Mucosa of descending colon (tissue), 3 donors: ENCODE measurements around the gene ZNF107. TPM values are rescaled to one million over a fixed set of nuclear protein-coding genes. Genes with fewer than 3 reads are reported as not detected.
"Not testable (repeated sequence)": the region's sequence is repeated elsewhere in the genome, so short reads cannot be mapped to it uniquely, and the experiment has no call there.

Experiments
- ATAC-seq: fragments of 200-7000 bp; cut with Tn5 transposase; one replicate; pipeline ENCODE4 v1.9.1; 2020; ENCODE audit warnings: mild to moderate bottlenecking, moderate library complexity
- DNase-seq, 3 donors: peaks; one replicate each; pipeline ENCODE4 v3.0.0-alpha.2; 2020
- H3K36me3 ChIP-seq: fragments of 200-600 bp; one replicate; pipeline ENCODE4 v1.8.0; 2021; ENCODE audit warnings: low read depth, mild to moderate bottlenecking
- H3K4me1 ChIP-seq: fragments of 200-600 bp; one replicate; pipeline ENCODE4 v1.8.0; 2021; ENCODE audit warnings: low read depth, mild to moderate bottlenecking
- H3K4me3 ChIP-seq: fragments of 200-600 bp; one replicate; pipeline ENCODE4 v1.8.0; 2021; ENCODE audit warnings: mild to moderate bottlenecking
- H3K9me3 ChIP-seq: fragments of 200-600 bp; one replicate; pipeline ENCODE4 v1.8.0; 2021; ENCODE audit warnings: mild to moderate bottlenecking
- CTCF ChIP-seq: fragments of 200-600 bp; IDR thresholded peaks from one replicate; pipeline ENCODE4 v1.8.0; 2022; ENCODE audit warnings: antibody characterized with exemption, mild to moderate bottlenecking
- intact Hi-C, 2 donors: fragments of 100-400 bp; cut with DNase I in 1 of 2; cut with micrococcal nuclease in 1 of 2; formaldehyde crosslinking; loops; one replicate each; pipeline versions ENCODE4 v1.11.0 to v1.11.1; 2022; cut with DNase I, micrococcal nuclease
- total RNA-seq, 3 donors: library from RNA; stranded (reverse); fragmentation: NEBNext Ultra II Directional in 2 of 3; extraction: Animal tissue kit (Norgen Biotek cat#: 25700) in 2 of 3; gene quantifications; one replicate each; pipeline versions ENCODE4 v1.2.1 to v1.2.4, GENCODE V29; 2021 to 2023
- donor health status: DM: no; HTN: no; CAD: no; lungs with moderate emphysema.
- donor health status: DM: no; HTN: no; CAD: no.
- donor health status: DM: no; HTN: yes; CAD: no.

The ZNF107 gene
- total RNA-seq, 3 donors from 2014 or later: 3.1 to 6.0 (median 5.0) TPM

GRCh38 chr7:64706625-64707292, 40.8 kb downstream of the ZNF107 start:
- intact Hi-C loops: no loop called here
- no peak for ATAC-seq
- no peak overlapping the region for H3K4me3 ChIP-seq
- H3K36me3 ChIP-seq: no peaks in the 10 kb centered on the region
- DNase-seq: no peak
- TF ChIP-seq CTCF: no peak
- no peaks in the 10 kb centered on the region for H3K4me1 ChIP-seq
- H3K9me3 ChIP-seq: peaks cover 99% of the 10 kb centered on the region

- H3K4me3 ChIP-seq, H3K36me3 ChIP-seq, ATAC-seq, DNase-seq, intact Hi-C loops, H3K4me1 ChIP-seq: not testable (repeated sequence)
- H3K9me3 ChIP-seq: peaks cover 87% of the 10 kb centered on the region
Observed at GRCh38 chr7:64717896-64718295, 52.0 kb downstream of the ZNF107 start.

GRCh38 chr7:64729089-64729848, 63.3 kb downstream of the ZNF107 start:
- no peaks in the 10 kb centered on the region for H3K36me3 ChIP-seq
- DNase-seq (no peak), ATAC-seq (no peak)
- no peaks in the 10 kb centered on the region for H3K4me1 ChIP-seq
- no peak overlapping the region for H3K4me3 ChIP-seq
- H3K9me3 ChIP-seq: peaks cover 44% of the 10 kb centered on the region
- TF ChIP-seq CTCF: no peak
- intact Hi-C loops: no loop called here

DNA sequence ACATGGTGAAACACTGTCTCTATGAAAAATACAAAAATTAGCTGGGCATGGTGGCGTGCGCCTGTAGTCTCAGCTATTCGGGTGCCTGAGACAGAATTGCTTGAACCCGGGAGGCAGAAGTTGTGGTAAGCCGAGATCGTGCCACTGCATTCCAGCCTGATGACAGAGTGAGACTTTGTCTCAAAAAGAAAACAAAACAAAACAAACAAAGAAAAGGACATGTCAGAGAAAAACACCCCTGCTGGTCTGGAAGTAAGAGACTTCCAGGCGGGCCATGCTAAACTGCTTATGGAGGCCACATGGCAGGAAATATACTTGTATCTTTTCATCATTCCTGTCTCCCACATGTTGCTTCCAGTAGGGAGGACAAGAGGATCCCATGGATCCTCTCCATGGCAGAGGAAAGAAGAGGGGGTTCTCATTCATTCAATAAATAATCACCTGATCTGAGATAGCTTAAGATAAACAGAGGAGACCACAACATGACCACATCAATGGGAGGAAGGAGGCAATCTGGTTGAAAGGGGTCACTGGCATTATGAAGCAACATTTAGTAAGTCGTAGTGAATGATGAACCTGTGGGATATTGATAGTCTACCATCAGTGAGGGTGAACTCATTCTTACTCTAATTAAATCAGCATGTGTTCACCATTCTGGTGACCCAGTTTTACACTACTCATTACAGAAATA, 67.8 kb downstream of the ZNF107 start:
- TF ChIP-seq CTCF: no peak
- H3K36me3 ChIP-seq: no peaks in the 10 kb centered on the region
- H3K4me3 ChIP-seq: no peak overlapping the region
- intact Hi-C loops: no loop called here
- peaks cover 42% of the 10 kb centered on the region for H3K9me3 ChIP-seq
- H3K4me1 ChIP-seq: no peaks in the 10 kb centered on the region
- DNase-seq (no peak), ATAC-seq (no peak)

GRCh38 chr7:64736575-64736974, 70.6 kb downstream of the ZNF107 start:
- Histone ChIP-seq H3K36me3 (no peaks in the 10 kb centered on the region), H3K9me3 (peaks cover 27% of the 10 kb centered on the region), H3K4me3 (no peak overlapping the region), H3K4me1 (no peaks in the 10 kb centered on the region)
- DNase-seq (no peak), ATAC-seq (no peak)
- intact Hi-C loops: no loop called here
- no peak for TF ChIP-seq CTCF

DNA sequence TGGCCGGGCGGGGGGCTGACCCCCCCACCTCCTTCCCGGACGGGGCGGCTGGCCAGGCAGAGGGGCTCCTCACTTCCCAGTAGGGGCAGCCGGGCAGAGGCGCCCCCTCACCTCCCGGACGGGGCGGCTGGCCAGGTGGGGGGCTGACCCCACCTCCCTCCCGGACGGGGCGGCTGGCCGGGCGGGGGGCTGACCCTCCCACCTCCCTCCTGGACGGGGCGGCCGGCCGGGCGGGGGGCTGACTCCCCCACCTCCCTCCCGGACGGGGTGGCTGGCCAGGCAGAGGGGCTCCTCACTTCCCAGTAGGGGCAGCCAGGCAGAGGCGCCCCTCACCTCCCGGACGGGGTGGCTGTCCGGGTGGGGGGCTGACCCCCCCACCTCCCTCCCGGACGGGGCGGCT, 72.5 kb downstream of the ZNF107 start:
- H3K4me1 ChIP-seq, DNase-seq, intact Hi-C loops, H3K4me3 ChIP-seq, H3K36me3 ChIP-seq, ATAC-seq: not testable (repeated sequence)
- H3K9me3 ChIP-seq: peaks cover 28% of the 10 kb centered on the region

- intact Hi-C loops, ATAC-seq, H3K4me3 ChIP-seq, H3K4me1 ChIP-seq, H3K36me3 ChIP-seq, DNase-seq: not testable (repeated sequence)
- H3K9me3 ChIP-seq: peaks cover 28% of the 10 kb centered on the region
Observed at GRCh38 chr7:64738953-64739352, 73.0 kb downstream of the ZNF107 start.
